Sciatic nerve (tissue), 2 donors: ENCODE measurements around the gene GLIPR1L2. TPM values are rescaled to one million over a fixed set of nuclear protein-coding genes. Genes with fewer than 3 reads are reported as not detected.
"Not testable (repeated sequence)": the region's sequence is repeated elsewhere in the genome, so short reads cannot be mapped to it uniquely, and the experiment has no call there.

Source experiments
- ATAC-seq: fragments of 200-7000 bp; cut with Tn5 transposase; one replicate; pipeline ENCODE4 v1.9.1; 2020; ENCODE audit warnings: mild to moderate bottlenecking, moderate library complexity
- DNase-seq: peaks from one replicate; pipeline ENCODE4 v3.0.0-alpha.2; 2020; ENCODE audit warnings: low spot score
- intact Hi-C: fragments of 100-400 bp; cut with DNase I; formaldehyde crosslinking; loops from one replicate; pipeline ENCODE4 v1.14.2; 2022
- total RNA-seq: library from RNA; stranded (reverse); fragmentation: NEBNext Ultra II Directional; extraction: Animal tissue kit (Norgen Biotek cat#: 25700); gene quantifications from one replicate; pipeline ENCODE4 v1.2.1, GENCODE V29; 2021
- donor health status: DM: no; HTN: no; CAD: no.
- donor health status: DM: no; HTN: no; CAD: no.

GLIPR1L2 gene
- 4.6 TPM for total RNA-seq

- intact Hi-C loops: no loop called here
- DNase-seq: peak; percentile 97
- peak; percentile 100 for ATAC-seq
These were observed at the start of gene GLIPR1L2 for GRCh38 chr12:75390899-75391538. Gene GLIPR1L2 (plus strand): TSS chr12:75391089. CDS start chr12:75391117, 28 bp downstream.

GRCh38 chr12:75341873-75342272 lies 49.0 kb upstream of the GLIPR1L2 start:
- DNase-seq (no peak), ATAC-seq (no peak)
- intact Hi-C loops: no loop called here

- ATAC-seq: no peak
- DNase-seq: no peak
- intact Hi-C loops: no loop called here
These were observed 45.4 kb upstream of the GLIPR1L2 start for GRCh38 chr12:75345531-75345930.

- ATAC-seq, intact Hi-C loops, DNase-seq: not testable (repeated sequence)
These were observed 44.7 kb upstream of the GLIPR1L2 start for GRCh38 chr12:75346215-75346614.

- DNase-seq: no peak
- intact Hi-C loops: no loop called here
- ATAC-seq: no peak
These were observed 40.9 kb upstream of the GLIPR1L2 start for GRCh38 chr12:75349946-75350345.

GRCh38 chr12:75350413-75350812 lies 40.5 kb upstream of the GLIPR1L2 start:
- DNase-seq (no peak), ATAC-seq (no peak)
- intact Hi-C loops: no loop called here

GRCh38 chr12:75354011-75354410 lies 36.9 kb upstream of the GLIPR1L2 start:
- intact Hi-C loops: no loop called here
- DNase-seq: no peak
- ATAC-seq: no peak

- DNase-seq: no peak
- intact Hi-C loops: no loop called here
- ATAC-seq: no peak
These were observed 30.0 kb upstream of the GLIPR1L2 start for GRCh38 chr12:75360920-75361319.

- intact Hi-C loops: no loop called here
- no peak for ATAC-seq
- DNase-seq: no peak
These were observed 29.5 kb upstream of the GLIPR1L2 start for GRCh38 chr12:75361408-75361807.

- intact Hi-C loops: no loop called here
- ATAC-seq (peak; percentile 74), DNase-seq (no peak)
These were observed 26.0 kb upstream of the GLIPR1L2 start for GRCh38 chr12:75364919-75365318.

GRCh38 chr12:75366629-75367028 lies 24.3 kb upstream of the GLIPR1L2 start:
- ATAC-seq (no peak), DNase-seq (no peak)
- intact Hi-C loops: no loop called here

GRCh38 chr12:75374971-75375370 lies 15.9 kb upstream of the GLIPR1L2 start:
- intact Hi-C loops: no loop called here
- no peak for DNase-seq
- no peak for ATAC-seq

GRCh38 chr12:75378354-75378753 lies 12.5 kb upstream of the GLIPR1L2 start:
- intact Hi-C loops: no loop called here
- ATAC-seq: peak; percentile 46
- DNase-seq: no peak

GRCh38 chr12:75389061-75389460 lies 1.8 kb upstream of the GLIPR1L2 start:
- intact Hi-C loops: no loop called here
- DNase-seq: no peak
- ATAC-seq: no peak

GRCh38 chr12:75389706-75390105 lies 1.2 kb upstream of the GLIPR1L2 start:
- DNase-seq: no peak
- intact Hi-C loops: no loop called here
- no peak for ATAC-seq

- ATAC-seq (no peak), DNase-seq (no peak)
- intact Hi-C loops: no loop called here
These were observed 562 bp upstream of the GLIPR1L2 start for GRCh38 chr12:75390156-75390898.

- intact Hi-C loops: no loop called here
- ATAC-seq: no peak
- DNase-seq: no peak
These were observed 13.3 kb downstream of the GLIPR1L2 start for GRCh38 chr12:75404231-75404630.

- DNase-seq (no peak), ATAC-seq (no peak)
- intact Hi-C loops: no loop called here
These were observed 16.8 kb downstream of the GLIPR1L2 start for GRCh38 chr12:75407683-75408082.

GRCh38 chr12:75409830-75410229 lies 18.9 kb downstream of the GLIPR1L2 start:
- no peak for DNase-seq
- intact Hi-C loops: no loop called here
- no peak for ATAC-seq

GRCh38 chr12:75414671-75415070 lies 23.8 kb downstream of the GLIPR1L2 start:
- DNase-seq (no peak), ATAC-seq (no peak)
- intact Hi-C loops: no loop called here

- intact Hi-C loops: loop anchor here (10.0 kb wide), 1 partner anchor 1645 kb away; no protein-coding TSS in a partner anchor
- no peak for ATAC-seq
These were observed 29.0 kb downstream of the GLIPR1L2 start for GRCh38 chr12:75419841-75420240.

More at GRCh38 chr12:75419841-75420240, 29.0 kb downstream of the GLIPR1L2 start:
- no peak for DNase-seq
